Neuronal stem cell (in vitro differentiated cells): ENCODE measurements around the gene WAC.

ENCODE experiments used
- DNase-seq: peaks from one replicate; pipeline ENCODE4 v3.0.0-alpha.2; 2013; ENCODE audit warnings: low spot score
- H2AFZ ChIP-seq: one replicate; pipeline ENCODE4 v1.6.1; 2013; ENCODE audit warnings: mild to moderate bottlenecking, low read length, inconsistent platforms
- H2AK5ac ChIP-seq: 2 replicates; pipeline ENCODE4 v1.6.1; 2013; ENCODE audit warnings: low read depth, mild to moderate bottlenecking, inconsistent platforms, low read length, moderate library complexity, mixed read lengths
- H2BK120ac ChIP-seq: 2 replicates; pipeline ENCODE4 v1.6.1; 2013; ENCODE audit warnings: low read depth, mild to moderate bottlenecking, inconsistent platforms, low read length, moderate library complexity, mixed read lengths
- H2BK12ac ChIP-seq: one replicate; pipeline ENCODE4 v1.6.1; 2013; ENCODE audit warnings: low read length, inconsistent platforms
- H2BK15ac ChIP-seq: 2 replicates; pipeline ENCODE4 v1.6.1; 2013; ENCODE audit warnings: mild to moderate bottlenecking, low read length, inconsistent platforms, mixed read lengths
- H2BK5ac ChIP-seq: one replicate; pipeline ENCODE4 v1.6.1; 2013; ENCODE audit warnings: inconsistent platforms, mild to moderate bottlenecking, low read length, moderate library complexity
- H3K14ac ChIP-seq: one replicate; pipeline ENCODE4 v1.6.1; 2013; ENCODE audit warnings: low read length, inconsistent platforms
- H3K18ac ChIP-seq: 2 replicates; pipeline ENCODE4 v1.6.1; 2013; ENCODE audit warnings: low read length, inconsistent platforms
- H3K23ac ChIP-seq: 2 replicates; pipeline ENCODE4 v1.6.1; 2013; ENCODE audit warnings: low read depth, mild to moderate bottlenecking, mixed read lengths, low read length, inconsistent platforms; ENCODE audit not compliant: poor library complexity
- H3K27ac ChIP-seq: replicated peaks from 3 replicates; pipeline ENCODE4 v1.5.1; 2013; ENCODE audit warnings: low read length, inconsistent platforms
- H3K27me3 ChIP-seq, 3 experiments: 2 replicates each; pipeline ENCODE4 v1.6.1; 2013; ENCODE audit warnings: low read length in 3 of 3, mild to moderate bottlenecking in 2 of 3, inconsistent platforms in 1 of 3, low read depth in 1 of 3, mixed read lengths in 1 of 3, moderate library complexity in 1 of 3; ENCODE audit not compliant: control insufficient read depth in 3 of 3, insufficient read depth in 3 of 3
- H3K36me3 ChIP-seq, 2 donors: replicated peaks in 1 of 2; 2 replicates each; pipeline ENCODE4 v1.6.1; 2013; ENCODE audit warnings: low read length in 2 of 2; ENCODE audit not compliant: control insufficient read depth in 2 of 2, insufficient read depth in 2 of 2
- H3K4ac ChIP-seq: 2 replicates; pipeline ENCODE4 v1.6.1; 2013; ENCODE audit warnings: inconsistent platforms, mild to moderate bottlenecking, low read length, moderate library complexity
- H3K4me1 ChIP-seq, 2 donors: 1 replicate in 1 of 2; 2 replicates in 1 of 2; pipeline ENCODE4 v1.6.1; 2013; ENCODE audit warnings: low read length in 2 of 2, low read depth in 1 of 2; ENCODE audit not compliant: control insufficient read depth in 2 of 2, insufficient read depth in 1 of 2
- H3K4me2 ChIP-seq: one replicate; pipeline ENCODE4 v1.6.1; 2013; ENCODE audit warnings: mild to moderate bottlenecking, low read length, inconsistent platforms; ENCODE audit not compliant: insufficient read depth, poor library complexity, severe bottlenecking
- H3K4me3 ChIP-seq, 2 donors: 2 replicates each; pipeline ENCODE4 v1.5.1; 2013; ENCODE audit warnings: low read length in 2 of 2, mild to moderate bottlenecking in 2 of 2, inconsistent platforms in 1 of 2, moderate library complexity in 1 of 2
- H3K79me1 ChIP-seq: one replicate; pipeline ENCODE4 v1.6.1; 2013; ENCODE audit warnings: low read depth, mild to moderate bottlenecking, inconsistent platforms, low read length, moderate library complexity
- H3K9ac ChIP-seq: one replicate; pipeline ENCODE4 v1.6.1; 2013; ENCODE audit warnings: mild to moderate bottlenecking, low read depth, low read length, inconsistent platforms; ENCODE audit not compliant: poor library complexity
- H3K9me3 ChIP-seq, 2 donors: replicated peaks in 1 of 2; 2 replicates each; pipeline versions ENCODE3 to v1.6.1; 2013; ENCODE audit warnings: low read length in 2 of 2, mild to moderate bottlenecking in 2 of 2, inconsistent platforms in 1 of 2, low read depth in 1 of 2, mixed read lengths in 1 of 2, moderate library complexity in 1 of 2; ENCODE audit not compliant: control insufficient read depth in 2 of 2, insufficient read depth in 1 of 2
- H4K8ac ChIP-seq: one replicate; pipeline ENCODE4 v1.6.1; 2013; ENCODE audit warnings: low read depth, mild to moderate bottlenecking, inconsistent platforms, low read length, moderate library complexity
- H4K91ac ChIP-seq: one replicate; pipeline ENCODE4 v1.6.1; 2013; ENCODE audit warnings: low read length, low read depth, mild to moderate bottlenecking, inconsistent platforms; ENCODE audit not compliant: poor library complexity
- WGBS, 2 donors: extraction: QIAGEN DNeasy Blood & Tissue Kit; methylation state at CpG; one replicate each; pipeline ENCODE4 v1.1.7; 2013; ENCODE audit warnings: missing lambda C conversion rate in 2 of 2, mixed read lengths in 1 of 2; ENCODE audit not compliant: insufficient read length in 2 of 2, insufficient replicate concordance in 1 of 2; ENCODE audit errors: extremely low coverage in 2 of 2; 5-methylcytosine and 5-hydroxymethylcytosine counted together

The WAC gene

GRCh38 chr10:28560617-28561016, 27.7 kb downstream of the WAC start:
- Histone ChIP-seq H2BK120ac (no peak overlapping the region), H3K27me3 (no peaks in the 10 kb centered on the region), H2BK15ac (no peak overlapping the region), H4K8ac (no peak overlapping the region), H3K36me3 (peaks cover 5 to 97% of the 10 kb centered on the region in 2 donors), H3K4ac (no peak overlapping the region), H3K14ac (no peak overlapping the region), H4K91ac (no peak overlapping the region), H3K4me2 (no peak overlapping the region), H3K9ac (no peak overlapping the region), H3K4me3 (no peak overlapping the region), H3K23ac (no peak overlapping the region), H3K79me1 (peaks cover 2% of the 10 kb centered on the region), H3K27ac (no peak overlapping the region), H3K18ac (no peak overlapping the region), H2AFZ (no peak overlapping the region), H2BK5ac (no peak overlapping the region), H2AK5ac (no peak overlapping the region), H3K4me1 (peaks cover 0 to 18% of the 10 kb centered on the region in 2 donors), H3K9me3 (no peaks in the 10 kb centered on the region), H2BK12ac (no peak overlapping the region)
- DNase-seq = no peak
- WGBS, 2 donors = no CpG with 5 or more reads among the region's 3 CpGs

GRCh38 chr10:28561531-28561930, 28.6 kb downstream of the WAC start:
- H3K4me1 ChIP-seq = peaks cover 0 to 18% of the 10 kb centered on the region in 2 donors
- WGBS, 2 donors = no CpG with 5 or more reads among the region's 10 CpGs
- H2BK120ac ChIP-seq = no peak overlapping the region
- H2BK5ac ChIP-seq = no peak overlapping the region
- no peak overlapping the region for H3K23ac ChIP-seq
- no peak overlapping the region for H4K8ac ChIP-seq
- H2AK5ac ChIP-seq = no peak overlapping the region
- H3K4me2 ChIP-seq = no peak overlapping the region
- H2BK15ac ChIP-seq = no peak overlapping the region
- H3K27me3 ChIP-seq = no peaks in the 10 kb centered on the region
- no peaks in the 10 kb centered on the region for H3K9me3 ChIP-seq
- no peak overlapping the region for H3K4ac ChIP-seq
- no peak overlapping the region for H3K18ac ChIP-seq
- peaks cover 2% of the 10 kb centered on the region for H3K79me1 ChIP-seq
- H3K4me3 ChIP-seq = no peak overlapping the region
- H4K91ac ChIP-seq = no peak overlapping the region
- H3K27ac ChIP-seq = no peak overlapping the region
- H3K36me3 ChIP-seq = peaks cover 7 to 98% of the 10 kb centered on the region in 2 donors
- H3K9ac ChIP-seq = no peak overlapping the region
- no peak overlapping the region for H2AFZ ChIP-seq
- no peak overlapping the region for H3K14ac ChIP-seq
- DNase-seq = no peak
- H2BK12ac ChIP-seq = no peak overlapping the region

GRCh38 chr10:28564905-28565304, 32.0 kb downstream of the WAC start:
- Histone ChIP-seq H3K4me2 (no peak overlapping the region), H3K14ac (no peak overlapping the region)

GRCh38 chr10:28566458-28567015, 33.6 kb downstream of the WAC start:
- no peak overlapping the region for H3K23ac ChIP-seq
- no peak overlapping the region for H2BK12ac ChIP-seq
- no peaks in the 10 kb centered on the region for H3K9me3 ChIP-seq
- H4K8ac ChIP-seq = no peak overlapping the region
- no peak overlapping the region for H2BK15ac ChIP-seq
- no CpG with 5 or more reads among the region's 1 CpG for WGBS, 2 donors
- no peak overlapping the region for H2AFZ ChIP-seq
- no peak overlapping the region for H2BK5ac ChIP-seq
- peaks cover 5% of the 10 kb centered on the region for H3K79me1 ChIP-seq
- no peak overlapping the region for H4K91ac ChIP-seq
- H2AK5ac ChIP-seq = no peak overlapping the region
- no peak overlapping the region for H2BK120ac ChIP-seq
- no peak overlapping the region for H3K4ac ChIP-seq
- DNase-seq = no peak
- H3K27ac ChIP-seq = no peak overlapping the region
- no peak overlapping the region for H3K14ac ChIP-seq
- H3K4me3 ChIP-seq = no peak overlapping the region
- H3K4me2 ChIP-seq = no peak overlapping the region
- H3K4me1 ChIP-seq = peaks cover 0 to 2% of the 10 kb centered on the region in 2 donors
- H3K27me3 ChIP-seq = no peaks in the 10 kb centered on the region
- no peak overlapping the region for H3K18ac ChIP-seq
- no peak overlapping the region for H3K9ac ChIP-seq
- peaks cover 5 to 98% of the 10 kb centered on the region in 2 donors for H3K36me3 ChIP-seq

More at GRCh38 chr10:28564905-28565304, 32.0 kb downstream of the WAC start:
- no peak overlapping the region for H3K23ac ChIP-seq
- H2AK5ac ChIP-seq = no peak overlapping the region
- H2BK120ac ChIP-seq = no peak overlapping the region
- H3K4me3 ChIP-seq = no peak overlapping the region
- H3K18ac ChIP-seq = no peak overlapping the region
- H3K4ac ChIP-seq = no peak overlapping the region
- no peak overlapping the region for H3K9ac ChIP-seq
- H3K9me3 ChIP-seq = no peaks in the 10 kb centered on the region
- H3K79me1 ChIP-seq = peaks cover 7% of the 10 kb centered on the region
- H4K8ac ChIP-seq = no peak overlapping the region
- peaks cover 0 to 12% of the 10 kb centered on the region in 2 donors for H3K4me1 ChIP-seq
- no peak overlapping the region for H3K27ac ChIP-seq
- H2BK5ac ChIP-seq = no peak overlapping the region
- H3K36me3 ChIP-seq = peaks cover 7 to 98% of the 10 kb centered on the region in 2 donors
- H4K91ac ChIP-seq = no peak overlapping the region
- H2BK15ac ChIP-seq = no peak overlapping the region
- no peak for DNase-seq
- no peak overlapping the region for H2AFZ ChIP-seq
- no CpG with 5 or more reads among the region's 6 CpGs for WGBS, 2 donors
- H3K27me3 ChIP-seq = no peaks in the 10 kb centered on the region
- H2BK12ac ChIP-seq = no peak overlapping the region
